NCI-H187 (cell line): ENCODE data around the gene GALR2.
"Not testable (repeated sequence)": the region's sequence is repeated elsewhere in the genome, so short reads cannot be mapped to it uniquely, and the experiment has no call there.

Experiments
- DNase-seq, 2 experiments: peaks; one replicate each; lab custom pipeline; 2025; lab: John Stamatoyannopoulos, UW

GALR2 gene

GRCh38 chr17:76050538-76051467, 23.8 kb upstream of the GALR2 start:
- no peak for DNase-seq

GRCh38 chr17:76051561-76051960, 23.0 kb upstream of the GALR2 start:
- no peak for DNase-seq

- DNase-seq: no peak
Measured at GRCh38 chr17:76053246-76054111, 21.1 kb upstream of the GALR2 start.

- DNase-seq: no peak
Measured at GRCh38 chr17:76054112-76054476, 20.5 kb upstream of the GALR2 start.

GRCh38 chr17:76056882-76057281, 17.7 kb upstream of the GALR2 start:
- DNase-seq: no peak

- DNase-seq: not testable (repeated sequence)
Measured at GRCh38 chr17:76058264-76058663, 16.3 kb upstream of the GALR2 start.

GRCh38 chr17:76063875-76064546, 10.6 kb upstream of the GALR2 start:
- no peak for DNase-seq

GRCh38 chr17:76065775-76066174, 8.8 kb upstream of the GALR2 start:
- no peak for DNase-seq

GRCh38 chr17:76071531-76072147, 2.9 kb upstream of the GALR2 start:
- DNase-seq: no peak

GRCh38 chr17:76072148-76072858, 2.3 kb upstream of the GALR2 start, which contains the start of gene SRP68:
Gene SRP68, minus strand, starts transcription at chr17:76072517. Its CDS starts 26 bp downstream, at chr17:76072491.
- peak; percentile 63 to 77 for DNase-seq

- peak in 1 of 2 experiments; percentile 39 for DNase-seq
Measured at GRCh38 chr17:76075364-76076145, 974 bp downstream of the GALR2 start.

GRCh38 chr17:76076146-76076764, 1.7 kb downstream of the GALR2 start:
- DNase-seq: no peak

GRCh38 chr17:76076765-76077583, 2.4 kb downstream of the GALR2 start:
- no peak for DNase-seq

- peak; percentile 41 to 42 for DNase-seq
Measured at GRCh38 chr17:76077584-76078110, 3.1 kb downstream of the GALR2 start.

GRCh38 chr17:76078370-76078769, 3.8 kb downstream of the GALR2 start:
- not testable (repeated sequence) for DNase-seq

GRCh38 chr17:76078860-76079534, 4.4 kb downstream of the GALR2 start, which contains the start of gene ZACN:
Gene ZACN, plus strand, starts transcription at chr17:76079182. Its CDS starts 83 bp downstream, at chr17:76079265.
- peak; percentile 62 to 83 for DNase-seq

GRCh38 chr17:76079535-76079955, 5.0 kb downstream of the GALR2 start:
- DNase-seq: no peak
